NT2/D1 (cell line): ENCODE results near the gene CANT1.

ENCODE experiments used
- YY1 ChIP-seq: IDR thresholded peaks from 2 replicates; pipeline ENCODE4 v1.6.1; 2011; ENCODE audit not compliant: insufficient read length, insufficient read depth
- ZNF274 ChIP-seq: IDR thresholded peaks from 2 replicates; pipeline ENCODE4 v1.6.1; 2011; ENCODE audit warnings: mild to moderate bottlenecking, low read depth, low read length

DNA sequence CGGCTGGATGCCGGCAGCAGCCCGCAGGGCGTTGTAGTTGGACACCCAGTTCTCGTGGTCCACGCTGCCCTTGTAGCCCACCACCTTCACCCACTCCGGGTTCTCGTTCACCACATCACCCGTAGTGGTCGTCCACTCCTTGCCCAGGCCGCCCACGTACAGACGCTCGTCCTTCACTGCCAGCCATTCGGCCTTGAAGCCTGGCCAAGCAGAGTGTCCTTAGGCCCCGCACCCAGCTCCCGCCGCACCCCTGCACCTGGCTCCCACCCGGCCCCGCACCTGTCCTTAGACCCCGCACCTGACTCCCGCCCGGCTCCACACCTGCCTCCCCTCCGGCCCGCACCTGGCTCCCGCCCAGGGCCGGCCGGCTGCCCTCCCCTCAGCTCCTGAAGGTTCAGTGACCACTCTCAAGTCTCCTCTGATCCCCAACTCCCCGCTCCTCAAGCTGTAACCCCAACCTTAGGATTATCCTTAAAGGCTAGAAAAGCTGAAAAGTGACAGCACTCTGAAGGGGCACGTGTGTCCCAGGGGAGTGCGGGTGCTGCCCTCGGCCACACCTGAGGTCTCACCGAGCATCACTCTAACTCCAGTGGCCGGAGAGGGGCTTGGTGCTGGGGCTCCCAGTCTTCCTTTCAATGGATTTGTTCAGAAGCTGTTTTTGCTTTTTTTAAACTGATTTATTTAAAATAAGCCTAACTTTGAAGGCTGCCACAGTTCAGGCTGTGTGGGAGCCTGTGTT is 14.4 kb downstream of the CANT1 start:
- TF ChIP-seq YY1: no peak
- TF ChIP-seq ZNF274: no peak
